HG03159 (cell line): ENCODE measurements around the gene ART1.
"Not testable (repeated sequence)": the region's sequence is repeated elsewhere in the genome, so short reads cannot be mapped to it uniquely, and the experiment has no call there.

Source experiments
- ATAC-seq: cut with Tn5 transposase; IDR thresholded peaks from one replicate; pipeline ENCODE4 v1.9.1; 2021; ENCODE audit warnings: mild to moderate bottlenecking, moderate library complexity; ENCODE audit not compliant: unreplicated experiment

The ART1 gene

GRCh38 chr11:3632070-3632660, 12.8 kb upstream of the ART1 start:
- no peak for ATAC-seq

- no peak for ATAC-seq
These were observed 9.1 kb upstream of the ART1 start for GRCh38 chr11:3635641-3636375.

- no peak for ATAC-seq
These were observed 7.7 kb upstream of the ART1 start for GRCh38 chr11:3637201-3637600.

GRCh38 chr11:3638513-3638912, 6.4 kb upstream of the ART1 start:
- ATAC-seq: no peak

GRCh38 chr11:3639841-3640240, 5.1 kb upstream of the ART1 start:
- no peak for ATAC-seq

- ATAC-seq: no peak
These were observed 3.7 kb upstream of the ART1 start for GRCh38 chr11:3641191-3641590.

GRCh38 chr11:3641701-3642070, 3.2 kb upstream of the ART1 start, which contains the start of gene ART5:
ART5 (minus strand) TSS chr11:3641992; CDS start chr11:3641862, 130 bp downstream.
- no peak for ATAC-seq

GRCh38 chr11:3642071-3642951, 2.6 kb upstream of the ART1 start:
- ATAC-seq: no peak

GRCh38 chr11:3643102-3643546, 1.8 kb upstream of the ART1 start:
- not testable (repeated sequence) for ATAC-seq

GRCh38 chr11:3645552-3645951, 624 bp downstream of the ART1 start:
- no peak for ATAC-seq

- not testable (repeated sequence) for ATAC-seq
These were observed 3.9 kb downstream of the ART1 start for GRCh38 chr11:3648843-3649242.

GRCh38 chr11:3649374-3649773, 4.4 kb downstream of the ART1 start:
- not testable (repeated sequence) for ATAC-seq

GRCh38 chr11:3652514-3652913, 7.6 kb downstream of the ART1 start:
- not testable (repeated sequence) for ATAC-seq

GRCh38 chr11:3655547-3655946, 10.6 kb downstream of the ART1 start:
- ATAC-seq: no peak

- ATAC-seq: not testable (repeated sequence)
These were observed 12.4 kb downstream of the ART1 start for GRCh38 chr11:3657331-3657730.

GRCh38 chr11:3658252-3658651, 13.3 kb downstream of the ART1 start:
- no peak for ATAC-seq

GRCh38 chr11:3659595-3660515, 14.9 kb downstream of the ART1 start:
- ATAC-seq: no peak

- ATAC-seq: no peak
These were observed 16.0 kb downstream of the ART1 start for GRCh38 chr11:3660960-3661359.

- no peak for ATAC-seq
These were observed 17.9 kb downstream of the ART1 start for GRCh38 chr11:3662856-3663255.

- ATAC-seq: no peak
These were observed 19.2 kb downstream of the ART1 start for GRCh38 chr11:3664032-3664630.
